ENCODE results near the gene BLOC1S2. TPM values are rescaled to one million over a fixed set of nuclear protein-coding genes. Genes with fewer than 3 reads are reported as not detected.

BLOC1S2 gene
- total RNA-seq, 1 experiment from 2014 or later: 82.3 TPM

Small RNAs within 50 kb of the gene (small RNA-seq; reads per million reads assigned to genes)
- 0 reads per million in 2 experiments for gene RNU6-422P
- gene SNORA12: 5.1 to 62.3 reads per million in 2 experiments

Other genes starting within 250 kb of the BLOC1S2 start
- gene CPN1, start 204.8 kb downstream of the BLOC1S2 start, total RNA-seq (2014; rRNA removed; shearing (Covaris generic)): not detected in 2 replicates
- 45.7 and 48.0 TPM in 2 replicates for gene ERLIN1, start 100.7 kb downstream of the BLOC1S2 start, total RNA-seq (2014; rRNA removed; shearing (Covaris generic))
- gene CHUK, start 57.1 kb downstream of the BLOC1S2 start, total RNA-seq (2014; rRNA removed; shearing (Covaris generic)): 43.8 and 48.7 TPM in 2 replicates
- gene CWF19L1, start 19.0 kb downstream of the BLOC1S2 start, total RNA-seq (2014; rRNA removed; shearing (Covaris generic)): 45.3 and 49.8 TPM in 2 replicates
- 0.05 TPM in 1 of 2 replicates, not detected in the other for gene PKD2L1, start 43.5 kb upstream of the BLOC1S2 start, total RNA-seq (2014; rRNA removed; shearing (Covaris generic))
- gene SCD, start 60.6 kb upstream of the BLOC1S2 start, total RNA-seq (2014; rRNA removed; shearing (Covaris generic)): 163 and 165 TPM in 2 replicates
- 0.10 TPM in 1 of 2 replicates, not detected in the other for gene WNT8B, start 176.3 kb upstream of the BLOC1S2 start, total RNA-seq (2014; rRNA removed; shearing (Covaris generic))
- gene SEC31B, start 233.2 kb upstream of the BLOC1S2 start, total RNA-seq (2014; rRNA removed; shearing (Covaris generic)): 2.0 and 2.6 TPM in 2 replicates
- gene NDUFB8, start 243.2 kb upstream of the BLOC1S2 start, total RNA-seq (2014; rRNA removed; shearing (Covaris generic)): 433 and 456 TPM in 2 replicates
- gene HIF1AN, start 249.3 kb upstream of the BLOC1S2 start, total RNA-seq (2014; rRNA removed; shearing (Covaris generic)): 7.8 and 9.3 TPM in 2 replicates

All from NCI-H460 (cell line).